Spleen (tissue), 11 donors: Measurements from ENCODE around the gene KDM2B. TPM values are rescaled to one million over a fixed set of nuclear protein-coding genes. Genes with fewer than 3 reads are reported as not detected.

Experiments
- DNase-seq: peaks from one replicate; pipeline ENCODE4 v3.0.0-alpha.2; 2020
- H3K27ac ChIP-seq, 8 donors: fragments of 200-600 bp; sonication (generic) in 7 of 8; 1 replicate in 4 of 8; 2 replicates in 4 of 8; pipeline versions ENCODE4 v1.5.0 to v1.8.0; 2016 to 2021; ENCODE audit warnings: inconsistent platforms in 4 of 8, mild to moderate bottlenecking in 4 of 8, moderate library complexity in 1 of 8
- H3K27me3 ChIP-seq, 7 donors: fragments of 200-600 bp; sonication (generic) in 6 of 7; replicated peaks in 1 of 7; 1 replicate in 4 of 7; 2 replicates in 3 of 7; pipeline versions ENCODE4 v1.5.0 to v1.8.0; 2016 to 2021; ENCODE audit warnings: inconsistent platforms in 3 of 7, mild to moderate bottlenecking in 1 of 7
- H3K36me3 ChIP-seq, 6 donors: fragments of 200-600 bp; sonication (generic) in 5 of 6; 1 replicate in 4 of 6; 2 replicates in 2 of 6; pipeline versions ENCODE4 v1.5.0 to v1.8.0; 2016 to 2021; ENCODE audit warnings: inconsistent platforms in 2 of 6
- H3K4me1 ChIP-seq, 6 donors: fragments of 200-600 bp; sonication (generic) in 5 of 6; 1 replicate in 3 of 6; 2 replicates in 3 of 6; pipeline versions ENCODE4 v1.5.0 to v1.8.0; 2016 to 2021; ENCODE audit warnings: inconsistent platforms in 3 of 6
- H3K4me3 ChIP-seq, 8 donors: fragments of 200-600 bp; sonication (generic) in 7 of 8; 1 replicate in 4 of 8; 2 replicates in 4 of 8; pipeline versions ENCODE4 v1.5.0 to v1.8.0; 2016 to 2021; ENCODE audit warnings: inconsistent platforms in 4 of 8, mild to moderate bottlenecking in 4 of 8, moderate library complexity in 2 of 8
- H3K9me3 ChIP-seq, 8 donors: fragments of 200-600 bp; sonication (generic) in 7 of 8; 1 replicate in 4 of 8; 2 replicates in 4 of 8; pipeline versions ENCODE4 v1.5.0 to v1.8.0; 2016 to 2021; ENCODE audit warnings: inconsistent platforms in 4 of 8
- CTCF ChIP-seq, 11 experiments: fragments of 200-600 bp in 7 of 11; fragments of 450-650 bp in 4 of 11; sonication (generic) in 4 of 11; IDR thresholded peaks in 8 of 11; conservative IDR thresholded peaks in 3 of 11; 1 replicate in 7 of 11; 2 replicates in 4 of 11; pipeline versions ENCODE4 v1.4.0 to v1.8.0; 2016 to 2021; ENCODE audit warnings: antibody characterized with exemption in 11 of 11, inconsistent platforms in 4 of 11, mild to moderate bottlenecking in 1 of 11
- POLR2A ChIP-seq, 3 donors: fragments of 450-650 bp; IDR thresholded peaks; one replicate each; pipeline ENCODE4 v1.5.1; 2017; ENCODE audit warnings: antibody characterized with exemption in 3 of 3, mild to moderate bottlenecking in 1 of 3
- POLR2AphosphoS5 ChIP-seq, 3 donors: sonication (generic); formaldehyde crosslinking; IDR thresholded peaks; one replicate each; pipeline ENCODE4 v1.5.1; 2017; ENCODE audit warnings: antibody characterized with exemption in 3 of 3
- WGBS, 5 donors: extraction: QIAGEN DNeasy Blood & Tissue Kit in 3 of 5; methylation state at CpG; one replicate each; pipeline versions ENCODE4 v1.1.5 to v1.1.7; 2013 to 2018; 5-methylcytosine and 5-hydroxymethylcytosine counted together
- intact Hi-C: fragments of 100-400 bp; cut with DNase I; formaldehyde crosslinking; loops from one replicate; pipeline ENCODE4 v1.15.0; 2023; ENCODE audit warnings: low total_unique reads
- polyA plus RNA-seq, 3 donors: library from polyadenylated mRNA; stranded (reverse); fragments of 200-250 nt; gene quantifications; one replicate each; pipeline ENCODE4 v1.2.1, GENCODE V29; 2013
- total RNA-seq, 7 donors: library from RNA; depleted of rRNA in 3 of 7; stranded (reverse); fragments of >200 nt in 3 of 7; fragmentation: NEBNext Ultra II Directional in 4 of 7; extraction: Animal tissue kit (Norgen Biotek cat#: 25700) in 4 of 7; gene quantifications; one replicate each; pipeline versions ENCODE4 v1.1.0 to v1.2.1, GENCODE V29; 2016 to 2021
- donor health status: healthy with polysubstance abuse.
- donor health status: DM: no; HTN: no; CAD: no; lungs with moderate emphysema.
- donor health status: DM: no; HTN: no; CAD: no.
- donor health status: Bipolar disorder and iron deficiency.
- donor health status: healthy.
- donor health status: DM: no; HTN: no; CAD: no.
- donor health status: DM: yes; HTN: yes; CAD: no.

Gene KDM2B
- total and polyA plus RNA-seq, 10 donors = 20.8 to 56.2 (median 40.1) TPM

DNA sequence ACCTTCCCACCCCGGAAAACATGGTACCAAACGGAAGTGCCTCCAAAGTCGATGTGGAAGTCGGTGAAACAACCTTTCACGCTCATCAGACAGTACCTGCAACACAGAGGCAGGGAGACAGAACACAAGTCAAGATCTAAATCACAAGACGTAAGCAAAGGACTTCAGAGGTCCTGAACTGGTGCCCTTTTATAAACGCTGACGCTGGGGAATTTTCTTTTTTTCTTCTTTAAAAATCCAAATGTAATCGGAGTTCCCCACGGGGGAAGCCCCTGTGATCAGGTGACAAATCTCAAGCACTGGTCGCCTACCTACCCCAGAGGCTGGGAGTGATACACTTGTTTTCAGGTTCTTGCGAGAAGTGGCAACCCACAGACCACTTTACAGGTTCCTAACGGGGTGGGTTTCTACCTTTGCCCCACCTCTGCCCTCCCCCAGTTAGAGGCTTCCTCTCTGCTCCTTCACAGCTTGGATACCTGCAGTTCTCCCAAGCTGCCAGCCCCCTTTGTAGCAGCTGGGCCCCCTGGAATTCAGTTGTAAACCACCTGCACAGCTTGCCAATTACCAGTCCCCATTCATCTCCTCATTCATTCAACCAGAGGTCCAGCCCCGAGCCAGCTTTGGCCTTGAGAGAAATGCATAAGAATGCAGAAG is 46.2 kb downstream of the KDM2B start:
- no peaks in the 10 kb centered on the region for H3K9me3 ChIP-seq
- 53 to 71% (median 61%) methylated on average over 14 of the region's 14 CpGs for WGBS, 5 donors
- peak overlapping the region in 3 of 8 donors; percentile 59 to 80 (median 68) for H3K4me3 ChIP-seq
- H3K27me3 ChIP-seq = no peaks in the 10 kb centered on the region
- TF ChIP-seq POLR2A (IDR thresholded peaks at IDR 0.05) = no peak
- intact Hi-C loops = no loop called here
- H3K36me3 ChIP-seq = peaks cover 0 to 23% (median 0%) of the 10 kb centered on the region in 6 donors
- DNase-seq = no peak
- H3K4me1 ChIP-seq = peaks cover 50 to 91% (median 83%) of the 10 kb centered on the region in 6 donors
- peak overlapping the region in 7 of 8 donors; percentile 47 to 95 (median 92) for H3K27ac ChIP-seq

DNA sequence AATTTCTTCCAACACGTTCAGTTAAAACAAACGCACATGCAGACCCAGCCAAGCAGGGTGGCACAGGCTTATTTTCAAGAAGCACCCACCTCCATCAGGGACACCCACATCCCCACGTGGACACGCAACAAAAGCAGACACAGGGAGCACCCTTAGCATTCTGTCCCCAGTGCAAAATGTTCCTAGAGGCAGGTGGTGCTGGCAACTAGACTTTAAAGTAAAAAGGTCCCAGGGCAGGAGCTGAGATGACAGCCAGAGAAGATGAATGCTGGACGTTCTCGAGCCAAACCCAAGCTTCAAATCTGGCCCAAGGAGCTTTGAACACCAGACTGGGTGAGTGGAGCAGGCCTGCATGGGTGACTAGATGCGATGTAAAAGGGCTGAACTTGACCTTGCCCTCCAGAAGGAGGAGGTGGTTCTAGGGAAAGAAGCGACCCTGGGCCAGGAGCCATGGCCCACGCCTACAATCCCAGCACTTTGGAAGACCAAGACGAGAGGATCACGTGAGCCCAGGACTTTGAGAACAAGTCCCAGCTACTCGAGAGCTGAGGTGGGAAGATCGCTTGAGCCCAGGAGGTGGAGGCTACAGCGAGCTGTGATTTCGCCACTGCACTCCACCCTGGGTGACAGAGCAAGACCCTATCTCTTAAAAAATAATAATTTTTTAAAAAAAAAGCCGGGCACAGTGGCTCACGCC is 47.3 kb downstream of the KDM2B start:
- TF ChIP-seq POLR2A (IDR thresholded peaks at IDR 0.05) = no peak
- TF ChIP-seq CTCF (IDR thresholded peaks at IDR 0.05 in 8 of 11, conservative IDR thresholded peaks at IDR 0.05 in 3 of 11) = no peak
- TF ChIP-seq POLR2AphosphoS5 (IDR thresholded peaks at IDR 0.05) = no peak
- WGBS, 5 donors = 68 to 77% (median 74%) methylated on average over 17 of the region's 17 CpGs
- no peak for DNase-seq
- peaks cover 50 to 93% (median 79%) of the 10 kb centered on the region in 6 donors for H3K4me1 ChIP-seq
- H3K4me3 ChIP-seq = no peak overlapping the region
- H3K27me3 ChIP-seq = no peaks in the 10 kb centered on the region
- intact Hi-C loops = no loop called here
- H3K27ac ChIP-seq = peak overlapping the region; percentile 9 to 95 (median 83)
- H3K9me3 ChIP-seq = no peaks in the 10 kb centered on the region
- peaks cover 0 to 27% (median 0%) of the 10 kb centered on the region in 6 donors for H3K36me3 ChIP-seq

DNA sequence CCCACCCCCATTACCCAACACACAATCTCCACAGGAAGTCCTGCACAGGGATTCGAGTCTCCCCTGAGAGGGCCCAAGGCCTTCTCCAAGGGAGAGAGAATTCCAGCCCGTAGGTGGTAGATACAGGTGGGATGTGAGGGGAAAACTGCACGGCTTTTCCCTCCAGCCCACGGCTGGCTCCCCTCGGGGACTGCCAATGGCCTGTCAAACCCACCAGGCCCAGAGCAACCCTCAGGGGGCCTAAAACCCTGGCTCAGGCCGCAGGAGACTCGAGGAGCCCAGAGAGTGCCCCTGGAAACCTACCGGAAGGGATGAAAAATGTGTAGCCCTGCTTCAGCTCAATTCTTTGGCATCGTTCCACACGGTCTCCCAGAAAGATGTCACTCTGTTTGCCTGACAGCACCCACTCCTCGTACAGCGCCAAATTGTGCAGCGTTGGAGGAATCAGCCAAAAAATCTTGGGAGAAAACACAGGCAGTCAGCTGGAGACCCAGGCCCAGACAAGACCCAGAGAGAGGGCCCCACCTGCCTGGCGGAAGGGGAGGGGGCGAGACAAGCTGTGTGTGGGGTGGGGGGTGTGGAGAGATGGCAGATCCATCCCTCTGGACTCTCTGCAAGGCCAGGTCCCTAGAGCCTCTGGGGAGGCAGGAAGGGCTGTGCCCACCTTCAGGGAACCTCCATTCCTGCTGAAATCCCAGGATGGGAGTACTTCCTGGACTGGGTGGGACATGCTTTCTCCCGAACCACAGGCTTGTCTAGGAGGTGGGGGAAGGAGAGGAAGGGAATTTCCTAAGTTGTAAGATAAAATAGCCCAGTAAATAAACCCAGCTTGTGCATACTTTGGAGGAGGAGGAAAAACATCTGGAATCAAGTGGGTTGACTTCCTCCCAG is 48.1 kb downstream of the KDM2B start:
- TF ChIP-seq POLR2AphosphoS5 (IDR thresholded peaks at IDR 0.05) = no peak
- Histone ChIP-seq H3K4me1 (peaks cover 50 to 93% (median 73%) of the 10 kb centered on the region in 6 donors), H3K27me3 (no peaks in the 10 kb centered on the region), H3K36me3 (peaks cover 0 to 33% (median 1%) of the 10 kb centered on the region in 6 donors), H3K9me3 (no peaks in the 10 kb centered on the region), H3K27ac (peak overlapping the region; percentile 55 to 95 (median 83)), H3K4me3 (no peak overlapping the region)
- no peak for DNase-seq
- WGBS, 5 donors = 58 to 83% (median 76%) methylated on average over 11 to 16 of the region's 16 CpGs
- intact Hi-C loops = no loop called here

GRCh38 chr12:121531356-121531750 is 49.5 kb downstream of the KDM2B start:
- Histone ChIP-seq H3K4me1 (peaks cover 48 to 80% (median 62%) of the 10 kb centered on the region in 6 donors), H3K27ac (peak overlapping the region; percentile 35 to 95 (median 84)), H3K9me3 (no peaks in the 10 kb centered on the region), H3K36me3 (peaks cover 0 to 37% (median 2%) of the 10 kb centered on the region in 6 donors), H3K27me3 (no peaks in the 10 kb centered on the region), H3K4me3 (no peak overlapping the region)
- intact Hi-C loops = no loop called here
- DNase-seq = no peak
- WGBS, 5 donors = 62 to 84% (median 78%) methylated on average over 1 of the region's 1 CpG
- TF ChIP-seq POLR2AphosphoS5 (IDR thresholded peaks at IDR 0.05) = no peak
- TF ChIP-seq CTCF (IDR thresholded peaks at IDR 0.05 in 8 of 11, conservative IDR thresholded peaks at IDR 0.05 in 3 of 11) = no peak
- no peak for TF ChIP-seq POLR2A (IDR thresholded peaks at IDR 0.05)
